B cell (primary cell): ENCODE results near the gene IRF8. TPM values are rescaled to one million over a fixed set of nuclear protein-coding genes. Genes with fewer than 3 reads are reported as not detected.

Experiments used
- ATAC-seq: fragments of 200-7000 bp; cut with Tn5 transposase; one replicate; pipeline ENCODE4 v1.10.0; 2021; ENCODE audit warnings: low read depth, mild to moderate bottlenecking, moderate number of reproducible peaks, moderate library complexity
- CTCF ChIA-PET: fragments of 350-600 bp; sonication (Branson Sonifier 250); formaldehyde crosslinking; loops from one replicate; lab custom pipeline; 2021; ENCODE audit warnings: antibody characterized with exemption, inconsistent platforms; lab: Charles Lee
- POLR2A ChIA-PET: fragments of 350-600 bp; sonication (Branson Sonifier 250); formaldehyde crosslinking; loops from one replicate; lab custom pipeline; 2021; ENCODE audit warnings: antibody characterized with exemption; lab: Charles Lee
- DNase-seq: peaks from one replicate; pipeline ENCODE4 v3.0.0; 2013
- H2AFZ ChIP-seq: 2 replicates; pipeline ENCODE4 v1.6.1; 2012; ENCODE audit warnings: mild to moderate bottlenecking, low read depth, low read length; ENCODE audit not compliant: insufficient read depth, poor library complexity, severe bottlenecking
- H3K27ac ChIP-seq, 2 donors: 1 replicate in 1 of 2; 2 replicates in 1 of 2; pipeline ENCODE4 v1.5.1; 2012 to 2013; ENCODE audit warnings: low read length in 2 of 2, mild to moderate bottlenecking in 2 of 2, moderate library complexity in 1 of 2
- H3K27me3 ChIP-seq, 4 experiments: fragments of 200-600 bp in 1 of 4; sonication (generic) in 1 of 4; replicated peaks in 1 of 4; 1 replicate in 2 of 4; 2 replicates in 2 of 4; pipeline versions ENCODE4 v1.6.1 to v1.7.0; 2013 to 2016; ENCODE audit warnings: low read length in 3 of 4, mild to moderate bottlenecking in 2 of 4, mixed read lengths in 1 of 4, moderate library complexity in 1 of 4; ENCODE audit not compliant: insufficient read depth in 4 of 4, control insufficient read depth in 3 of 4; ENCODE audit errors: control extremely low read depth in 1 of 4
- H3K36me3 ChIP-seq, 2 experiments: replicated peaks in 1 of 2; 1 replicate in 1 of 2; 2 replicates in 1 of 2; pipeline versions ENCODE4 v1.6.1 to v1.7.1; 2013; ENCODE audit warnings: low read length in 1 of 2; ENCODE audit not compliant: insufficient read depth in 2 of 2, control insufficient read depth in 1 of 2; ENCODE audit errors: control extremely low read depth in 1 of 2, extremely low read depth in 1 of 2
- H3K4me1 ChIP-seq, 2 donors: fragments of 200-600 bp in 1 of 2; sonication (generic) in 1 of 2; 1 replicate in 1 of 2; 2 replicates in 1 of 2; pipeline versions ENCODE4 v1.5.1 to v1.6.1; 2013 to 2017; ENCODE audit warnings: low read length in 2 of 2; ENCODE audit not compliant: control insufficient read depth in 2 of 2, insufficient read depth in 2 of 2
- H3K4me2 ChIP-seq: replicated peaks from 2 replicates; pipeline ENCODE3; 2012; ENCODE audit warnings: mild to moderate bottlenecking, low read depth, low read length; ENCODE audit not compliant: poor library complexity, severe bottlenecking
- H3K4me3 ChIP-seq, 5 experiments: fragments of 200-600 bp in 1 of 5; sonication (generic) in 1 of 5; 1 replicate in 3 of 5; 2 replicates in 2 of 5; pipeline versions ENCODE4 v1.5.1 to v1.7.0; 2011 to 2016; ENCODE audit warnings: low read length in 4 of 5, mild to moderate bottlenecking in 4 of 5, low read depth in 2 of 5, control low read depth in 1 of 5, moderate library complexity in 1 of 5; ENCODE audit not compliant: insufficient read depth in 1 of 5; ENCODE audit errors: control extremely low read depth in 1 of 5, extremely low read depth in 1 of 5
- H3K79me2 ChIP-seq: fragments of 200-600 bp; sonication (generic); one replicate; pipeline ENCODE4 v1.6.0; 2016; ENCODE audit warnings: low read length; ENCODE audit not compliant: control insufficient read depth, insufficient read depth
- H3K9ac ChIP-seq: fragments of 200-600 bp; sonication (generic); 2 replicates; pipeline ENCODE4 v1.6.1; 2017; ENCODE audit warnings: mild to moderate bottlenecking, low read length, moderate library complexity
- H3K9me3 ChIP-seq, 3 donors: one replicate each; pipeline versions ENCODE4 v1.6.1 to v1.7.1; 2013; ENCODE audit warnings: low read length in 2 of 3; ENCODE audit not compliant: control insufficient read depth in 2 of 3, insufficient read depth in 1 of 3; ENCODE audit errors: control extremely low read depth in 1 of 3
- H4K20me1 ChIP-seq: 2 replicates; pipeline ENCODE4 v1.6.0; 2012; ENCODE audit warnings: mild to moderate bottlenecking, low read length; ENCODE audit not compliant: insufficient read depth, control insufficient read depth, poor library complexity, severe bottlenecking
- H3K27ac Mint-ChIP-seq: one replicate; pipeline ENCODE4 v1.8.0; 2021; ENCODE audit warnings: mixed read lengths
- H3K27me3 Mint-ChIP-seq: one replicate; pipeline ENCODE4 v1.8.0; 2021; ENCODE audit warnings: mixed read lengths
- H3K4me1 Mint-ChIP-seq: one replicate; pipeline ENCODE4 v1.8.0; 2021; ENCODE audit warnings: mixed read lengths
- H3K4me3 Mint-ChIP-seq: one replicate; pipeline ENCODE4 v1.8.0; 2021; ENCODE audit warnings: mixed read lengths
- H3K9me3 Mint-ChIP-seq: one replicate; pipeline ENCODE4 v1.8.0; 2022; ENCODE audit warnings: mixed read lengths; ENCODE audit not compliant: insufficient read depth
- CTCF ChIP-seq: fragments of 200-600 bp; IDR thresholded peaks from one replicate; pipeline ENCODE4 v1.8.0; 2022; ENCODE audit warnings: antibody characterized with exemption, mild to moderate bottlenecking
- EZH2 ChIP-seq: IDR thresholded peaks from 2 replicates; pipeline ENCODE4 v1.6.1; 2012; ENCODE audit warnings: borderline replicate concordance, low read depth, mild to moderate bottlenecking, moderate library complexity, low read length; ENCODE audit not compliant: insufficient read depth, poor library complexity, severe bottlenecking
- WGBS: methylation state at CpG from one replicate; pipeline ENCODE4 v1.1.5; 2013; ENCODE audit warnings: missing lambda C conversion rate; ENCODE audit not compliant: insufficient coverage; 5-methylcytosine and 5-hydroxymethylcytosine counted together
- intact Hi-C: fragments of 100-400 bp; cut with micrococcal nuclease; formaldehyde crosslinking; loops from one replicate; pipeline ENCODE4 v1.10.0; 2022
- polyA plus RNA-seq: library from polyadenylated mRNA; depleted of rRNA; stranded (reverse); fragments of >200 nt; gene quantifications from 2 replicates; pipeline ENCODE4 v1.2.3, GENCODE V29; 2012
- total RNA-seq, 2 donors: library from RNA; stranded (reverse); fragments of 120-200 nt in 1 of 2; gene quantifications; 1 replicate in 1 of 2; 2 replicates in 1 of 2; pipeline versions ENCODE4 v1.2.3 to v1.2.4, GENCODE V29; 2013 to 2022

The IRF8 gene
- total and polyA plus RNA-seq, 2 donors (not counting 1 experiment from before 2014, with no cell fraction given), result 309 to 332 TPM

GRCh38 chr16:85912211-85912974 lies 13.4 kb downstream of the IRF8 start:
- Histone ChIP-seq H3K9ac (no peak overlapping the region), H2AFZ (no peak overlapping the region), H3K4me1 (peaks cover 97 to 100% of the 10 kb centered on the region in 2 donors), H3K36me3 (peaks cover 4 to 96% of the 10 kb centered on the region in 2 experiments), H4K20me1 (peaks cover 60% of the 10 kb centered on the region), H3K27ac (peak overlapping the region in 1 of 2 donors; percentile 82), H3K27me3 (no peaks in the 10 kb centered on the region), H3K4me3 (no peak overlapping the region), H3K4me2 (peak overlapping the region; percentile 70), H3K79me2 (peaks cover 88% of the 10 kb centered on the region), H3K9me3 (no peaks in the 10 kb centered on the region)
- TF ChIP-seq EZH2, result no peak
- no peak for TF ChIP-seq CTCF
- intact Hi-C loops, result no loop called here
- CTCF ChIA-PET, result interaction anchor here (0.9 to 13.7 kb wide), 7 partner anchors 10 to 102 kb away, joined by 3 to 143 read pairs (median 3); partner anchors contain the start of gene IRF8
- Mint-ChIP-seq H3K4me3 (peak overlapping the region; percentile 41), H3K27me3 (no peaks in the 10 kb centered on the region), H3K4me1 (peaks cover 92% of the 10 kb centered on the region), H3K27ac (peak overlapping the region; percentile 92), H3K9me3 (no peaks in the 10 kb centered on the region)
- ATAC-seq (no peak), DNase-seq (no peak)
- POLR2A ChIA-PET, result interaction anchor here (0.6 to 2.4 kb wide), 5 partner anchors 13 to 154 kb away, joined by 3 to 8 read pairs (median 3); partner anchors contain the start of gene IRF8
- 90% methylated on average over 11 of the region's 13 CpGs for WGBS

- no peak overlapping the region for H3K9ac ChIP-seq
- ATAC-seq (no peak), DNase-seq (no peak)
- intact Hi-C loops, result no loop called here
- H3K4me2 ChIP-seq, result peak overlapping the region; percentile 70
- WGBS, result 78% methylated on average over 10 of the region's 12 CpGs
- CTCF ChIA-PET, result interaction anchor here (0.8 to 13.7 kb wide), 6 partner anchors 10 to 101 kb away, joined by 3 to 143 read pairs (median 4); no protein-coding TSS in a partner anchor
- H3K79me2 ChIP-seq, result peaks cover 81% of the 10 kb centered on the region
- TF ChIP-seq EZH2 (no peak), CTCF (no peak)
- peaks cover 8 to 96% of the 10 kb centered on the region in 2 experiments for H3K36me3 ChIP-seq
- no peaks in the 10 kb centered on the region for H3K9me3 ChIP-seq
- no peak overlapping the region for H2AFZ ChIP-seq
- no peak overlapping the region for H3K4me3 ChIP-seq
- H4K20me1 ChIP-seq, result peaks cover 68% of the 10 kb centered on the region
- Mint-ChIP-seq H3K9me3 (no peaks in the 10 kb centered on the region), H3K27ac (peak overlapping the region; percentile 92), H3K4me1 (peaks cover 97% of the 10 kb centered on the region), H3K4me3 (peak overlapping the region; percentile 41), H3K27me3 (no peaks in the 10 kb centered on the region)
- H3K4me1 ChIP-seq, result peaks cover 98 to 100% of the 10 kb centered on the region in 2 donors
- no peaks in the 10 kb centered on the region for H3K27me3 ChIP-seq
- peak overlapping the region; percentile 21 to 59 for H3K27ac ChIP-seq
- POLR2A ChIA-PET, result interaction anchor here (1.1 to 2.4 kb wide), 3 partner anchors 14 to 72 kb away, joined by 3 to 8 read pairs (median 3); partner anchors contain the start of gene IRF8
Measured at GRCh38 chr16:85913141-85913601, 14.2 kb downstream of the IRF8 start.
